ENCODE results near the gene ZBBX.

The ZBBX gene

DNA sequence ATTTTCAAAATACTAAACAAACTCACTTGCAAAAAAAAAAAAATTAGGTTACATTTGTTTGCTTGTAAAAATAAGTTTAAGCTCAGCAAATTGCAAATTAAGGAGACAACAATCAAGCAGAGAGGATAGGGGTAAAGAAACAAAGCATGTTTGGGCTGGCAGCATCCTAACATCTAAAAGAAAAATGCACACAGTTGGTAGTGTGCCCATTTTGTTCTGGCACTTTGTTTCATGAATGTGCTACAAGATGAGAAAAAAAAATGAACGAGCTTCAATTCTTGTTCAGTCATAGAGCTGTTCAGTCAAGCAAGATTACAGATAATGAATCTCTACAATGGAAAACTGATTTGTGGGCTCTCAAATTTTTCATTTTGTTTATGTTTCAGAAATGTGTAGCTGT is 17.7 kb upstream of the ZBBX start:
- TF ChIP-seq GABPA (IDR thresholded peaks at IDR 0.05; ENCODE audit: low read depth) (no peak), SPI1 (IDR thresholded peaks at IDR 0.05; ENCODE audit: borderline replicate concordance, low read depth) (no peak), POLR2AphosphoS5 (IDR thresholded peaks at IDR 0.05; ENCODE audit: low read depth) (no peak)
- TF ChIP-seq, protein P1, sequence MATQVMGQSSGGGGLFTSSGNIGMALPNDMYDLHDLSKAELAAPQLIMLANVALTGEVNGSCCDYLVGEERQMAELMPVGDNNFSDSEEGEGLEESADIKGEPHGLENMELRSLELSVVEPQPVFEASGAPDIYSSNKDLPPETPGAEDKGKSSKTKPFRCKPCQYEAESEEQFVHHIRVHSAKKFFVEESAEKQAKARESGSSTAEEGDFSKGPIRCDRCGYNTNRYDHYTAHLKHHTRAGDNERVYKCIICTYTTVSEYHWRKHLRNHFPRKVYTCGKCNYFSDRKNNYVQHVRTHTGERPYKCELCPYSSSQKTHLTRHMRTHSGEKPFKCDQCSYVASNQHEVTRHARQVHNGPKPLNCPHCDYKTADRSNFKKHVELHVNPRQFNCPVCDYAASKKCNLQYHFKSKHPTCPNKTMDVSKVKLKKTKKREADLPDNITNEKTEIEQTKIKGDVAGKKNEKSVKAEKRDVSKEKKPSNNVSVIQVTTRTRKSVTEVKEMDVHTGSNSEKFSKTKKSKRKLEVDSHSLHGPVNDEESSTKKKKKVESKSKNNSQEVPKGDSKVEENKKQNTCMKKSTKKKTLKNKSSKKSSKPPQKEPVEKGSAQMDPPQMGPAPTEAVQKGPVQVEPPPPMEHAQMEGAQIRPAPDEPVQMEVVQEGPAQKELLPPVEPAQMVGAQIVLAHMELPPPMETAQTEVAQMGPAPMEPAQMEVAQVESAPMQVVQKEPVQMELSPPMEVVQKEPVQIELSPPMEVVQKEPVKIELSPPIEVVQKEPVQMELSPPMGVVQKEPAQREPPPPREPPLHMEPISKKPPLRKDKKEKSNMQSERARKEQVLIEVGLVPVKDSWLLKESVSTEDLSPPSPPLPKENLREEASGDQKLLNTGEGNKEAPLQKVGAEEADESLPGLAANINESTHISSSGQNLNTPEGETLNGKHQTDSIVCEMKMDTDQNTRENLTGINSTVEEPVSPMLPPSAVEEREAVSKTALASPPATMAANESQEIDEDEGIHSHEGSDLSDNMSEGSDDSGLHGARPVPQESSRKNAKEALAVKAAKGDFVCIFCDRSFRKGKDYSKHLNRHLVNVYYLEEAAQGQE (IDR thresholded peaks at IDR 0.05; ENCODE audit: insufficient replicate concordance, low read depth), result no peak
- TF ChIP-seq, protein P2, sequence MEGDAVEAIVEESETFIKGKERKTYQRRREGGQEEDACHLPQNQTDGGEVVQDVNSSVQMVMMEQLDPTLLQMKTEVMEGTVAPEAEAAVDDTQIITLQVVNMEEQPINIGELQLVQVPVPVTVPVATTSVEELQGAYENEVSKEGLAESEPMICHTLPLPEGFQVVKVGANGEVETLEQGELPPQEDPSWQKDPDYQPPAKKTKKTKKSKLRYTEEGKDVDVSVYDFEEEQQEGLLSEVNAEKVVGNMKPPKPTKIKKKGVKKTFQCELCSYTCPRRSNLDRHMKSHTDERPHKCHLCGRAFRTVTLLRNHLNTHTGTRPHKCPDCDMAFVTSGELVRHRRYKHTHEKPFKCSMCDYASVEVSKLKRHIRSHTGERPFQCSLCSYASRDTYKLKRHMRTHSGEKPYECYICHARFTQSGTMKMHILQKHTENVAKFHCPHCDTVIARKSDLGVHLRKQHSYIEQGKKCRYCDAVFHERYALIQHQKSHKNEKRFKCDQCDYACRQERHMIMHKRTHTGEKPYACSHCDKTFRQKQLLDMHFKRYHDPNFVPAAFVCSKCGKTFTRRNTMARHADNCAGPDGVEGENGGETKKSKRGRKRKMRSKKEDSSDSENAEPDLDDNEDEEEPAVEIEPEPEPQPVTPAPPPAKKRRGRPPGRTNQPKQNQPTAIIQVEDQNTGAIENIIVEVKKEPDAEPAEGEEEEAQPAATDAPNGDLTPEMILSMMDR (IDR thresholded peaks at IDR 0.05; ENCODE audit: insufficient read depth, low read length), result no peak
- Histone ChIP-seq H3K27ac (replicated peaks) (no peak overlapping the region), H3K4me3 (replicated peaks; ENCODE audit: insufficient read depth, low read length) (no peak overlapping the region), H3K27me3 (ENCODE audit: insufficient read depth, poor library complexity, severe bottlenecking) (no peaks in the 10 kb centered on the region)
- DNase-seq (ENCODE audit: low read depth in 1 of 2, low spot score in 1 of 2), result no peak

GRCh38 chr3:167396075-167396474 is 16.0 kb upstream of the ZBBX start:
- DNase-seq (ENCODE audit: low read depth in 1 of 2, low spot score in 1 of 2), result no peak
- Histone ChIP-seq H3K27me3 (ENCODE audit: insufficient read depth, poor library complexity, severe bottlenecking) (no peaks in the 10 kb centered on the region), H3K4me3 (replicated peaks; ENCODE audit: insufficient read depth, low read length) (no peak overlapping the region), H3K27ac (replicated peaks) (no peak overlapping the region)
- TF ChIP-seq SPI1 (IDR thresholded peaks at IDR 0.05; ENCODE audit: borderline replicate concordance, low read depth), result no peak
- TF ChIP-seq POLR2AphosphoS5 (IDR thresholded peaks at IDR 0.05; ENCODE audit: low read depth), result no peak
- TF ChIP-seq GABPA (IDR thresholded peaks at IDR 0.05; ENCODE audit: low read depth), result no peak
- TF ChIP-seq, protein P2 (IDR thresholded peaks at IDR 0.05; ENCODE audit: insufficient read depth, low read length), result no peak
- TF ChIP-seq, protein P1 (IDR thresholded peaks at IDR 0.05; ENCODE audit: insufficient replicate concordance, low read depth), result no peak

DNA sequence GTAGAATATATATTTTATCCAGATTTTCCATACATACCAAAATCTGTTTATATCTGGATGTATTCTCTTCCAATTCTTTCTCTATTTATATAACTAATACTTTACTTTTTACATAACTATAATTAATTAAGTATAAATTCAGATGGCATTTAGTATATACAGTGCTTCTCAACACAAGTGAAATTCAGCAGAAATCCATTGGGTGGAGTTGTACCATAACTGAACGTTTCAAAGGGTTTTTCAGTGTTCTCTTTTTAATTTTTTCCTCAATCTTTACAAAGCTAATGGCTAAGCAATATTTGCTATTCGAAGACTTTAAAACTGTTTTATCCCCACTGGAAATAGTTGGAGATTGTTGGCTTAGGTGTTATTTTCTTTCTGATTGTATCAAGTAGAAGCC is 13.9 kb upstream of the ZBBX start:
- TF ChIP-seq, protein P2 (IDR thresholded peaks at IDR 0.05; ENCODE audit: insufficient read depth, low read length), result no peak
- TF ChIP-seq POLR2AphosphoS5 (IDR thresholded peaks at IDR 0.05; ENCODE audit: low read depth), result no peak
- TF ChIP-seq, protein P1 (IDR thresholded peaks at IDR 0.05; ENCODE audit: insufficient replicate concordance, low read depth), result no peak
- TF ChIP-seq GABPA (IDR thresholded peaks at IDR 0.05; ENCODE audit: low read depth), result no peak
- TF ChIP-seq SPI1 (IDR thresholded peaks at IDR 0.05; ENCODE audit: borderline replicate concordance, low read depth), result no peak
- Histone ChIP-seq H3K27ac (replicated peaks) (no peak overlapping the region), H3K4me3 (replicated peaks; ENCODE audit: insufficient read depth, low read length) (no peak overlapping the region), H3K27me3 (ENCODE audit: insufficient read depth, poor library complexity, severe bottlenecking) (no peaks in the 10 kb centered on the region)
- no peak for DNase-seq (ENCODE audit: low read depth in 1 of 2, low spot score in 1 of 2)

Measured in HL-60 (cell line).